Tibial artery (tissue), 4 donors: ENCODE data around the gene ADAM22.

Source experiments
- DNase-seq, 2 donors: peaks; one replicate each; pipeline ENCODE4 v3.0.0-alpha.2; 2019
- H3K27ac ChIP-seq, 2 donors: fragments of 200-600 bp; sonication (generic) in 1 of 2; 1 replicate in 1 of 2; 2 replicates in 1 of 2; pipeline ENCODE4 v1.5.1; 2018 to 2019; ENCODE audit warnings: mild to moderate bottlenecking in 1 of 2
- H3K27me3 ChIP-seq, 2 donors: fragments of 200-600 bp; sonication (generic) in 1 of 2; one replicate each; pipeline versions ENCODE4 v1.5.1 to v1.6.0; 2016 to 2019
- H3K36me3 ChIP-seq, 3 donors: fragments of 200-600 bp; sonication (generic) in 2 of 3; one replicate each; pipeline ENCODE4 v1.5.1; 2016 to 2019; ENCODE audit warnings: mild to moderate bottlenecking in 2 of 3
- H3K4me1 ChIP-seq, 4 donors: fragments of 200-600 bp; sonication (generic) in 2 of 4; 1 replicate in 3 of 4; 2 replicates in 1 of 4; pipeline ENCODE4 v1.5.1; 2016 to 2019
- H3K4me3 ChIP-seq, 2 donors: fragments of 200-600 bp; sonication (generic) in 1 of 2; 1 replicate in 1 of 2; 2 replicates in 1 of 2; pipeline ENCODE4 v1.5.1; 2018 to 2019; ENCODE audit warnings: mild to moderate bottlenecking in 2 of 2
- H3K9me3 ChIP-seq, 3 donors: fragments of 200-600 bp; sonication (generic) in 1 of 3; one replicate each; pipeline ENCODE4 v1.5.1; 2016 to 2019
- intact Hi-C: fragments of 100-400 bp; cut with DNase I; formaldehyde crosslinking; loops from one replicate; pipeline ENCODE4 v1.15.0; 2023; ENCODE audit warnings: low total_unique reads
- TF ChIP-seq, protein P1 (sequence below), 2 experiments: fragments of 200-600 bp in 1 of 2; fragments of 450-650 bp in 1 of 2; IDR thresholded peaks; one replicate each; pipeline ENCODE4 v1.5.1; 2017 to 2019; ENCODE audit warnings: antibody characterized with exemption in 2 of 2, mild to moderate bottlenecking in 1 of 2, moderate library complexity in 1 of 2

The ADAM22 gene

GRCh38 chr7:88172842-88173241 is 238.8 kb downstream of the ADAM22 start:
- TF ChIP-seq, protein P1, sequence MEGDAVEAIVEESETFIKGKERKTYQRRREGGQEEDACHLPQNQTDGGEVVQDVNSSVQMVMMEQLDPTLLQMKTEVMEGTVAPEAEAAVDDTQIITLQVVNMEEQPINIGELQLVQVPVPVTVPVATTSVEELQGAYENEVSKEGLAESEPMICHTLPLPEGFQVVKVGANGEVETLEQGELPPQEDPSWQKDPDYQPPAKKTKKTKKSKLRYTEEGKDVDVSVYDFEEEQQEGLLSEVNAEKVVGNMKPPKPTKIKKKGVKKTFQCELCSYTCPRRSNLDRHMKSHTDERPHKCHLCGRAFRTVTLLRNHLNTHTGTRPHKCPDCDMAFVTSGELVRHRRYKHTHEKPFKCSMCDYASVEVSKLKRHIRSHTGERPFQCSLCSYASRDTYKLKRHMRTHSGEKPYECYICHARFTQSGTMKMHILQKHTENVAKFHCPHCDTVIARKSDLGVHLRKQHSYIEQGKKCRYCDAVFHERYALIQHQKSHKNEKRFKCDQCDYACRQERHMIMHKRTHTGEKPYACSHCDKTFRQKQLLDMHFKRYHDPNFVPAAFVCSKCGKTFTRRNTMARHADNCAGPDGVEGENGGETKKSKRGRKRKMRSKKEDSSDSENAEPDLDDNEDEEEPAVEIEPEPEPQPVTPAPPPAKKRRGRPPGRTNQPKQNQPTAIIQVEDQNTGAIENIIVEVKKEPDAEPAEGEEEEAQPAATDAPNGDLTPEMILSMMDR (IDR thresholded peaks at IDR 0.05): no peak
- Histone ChIP-seq H3K4me1 (no peaks in the 10 kb centered on the region), H3K36me3 (no peaks in the 10 kb centered on the region), H3K27me3 (no peaks in the 10 kb centered on the region), H3K9me3 (no peaks in the 10 kb centered on the region), H3K4me3 (no peak overlapping the region), H3K27ac (no peak overlapping the region)
- DNase-seq: no peak
- intact Hi-C loops: no loop called here

DNA sequence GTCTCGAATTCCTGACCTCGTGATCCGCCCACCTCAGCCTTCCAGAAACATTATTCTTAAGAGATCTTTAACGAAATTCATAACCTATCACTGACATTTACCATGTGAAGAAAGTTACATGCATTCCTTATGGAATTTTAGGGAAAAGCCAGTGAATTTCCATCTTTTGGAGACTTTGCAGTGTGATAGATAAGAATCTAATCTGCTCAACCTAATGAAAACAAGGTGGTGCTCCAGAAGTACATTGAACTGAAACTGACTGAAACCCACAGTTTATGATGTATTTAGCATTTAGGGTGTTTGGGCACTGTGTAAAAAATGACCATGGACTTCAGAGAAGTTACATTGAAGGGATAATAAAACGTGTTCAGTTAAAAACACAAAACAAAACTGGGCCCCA is 242.1 kb downstream of the ADAM22 start:
- intact Hi-C loops: no loop called here
- Histone ChIP-seq H3K36me3 (no peaks in the 10 kb centered on the region), H3K27me3 (no peaks in the 10 kb centered on the region), H3K27ac (no peak overlapping the region), H3K4me1 (no peaks in the 10 kb centered on the region), H3K9me3 (no peaks in the 10 kb centered on the region), H3K4me3 (no peak overlapping the region)
- TF ChIP-seq, protein P1 (IDR thresholded peaks at IDR 0.05): no peak
- DNase-seq: no peak

DNA sequence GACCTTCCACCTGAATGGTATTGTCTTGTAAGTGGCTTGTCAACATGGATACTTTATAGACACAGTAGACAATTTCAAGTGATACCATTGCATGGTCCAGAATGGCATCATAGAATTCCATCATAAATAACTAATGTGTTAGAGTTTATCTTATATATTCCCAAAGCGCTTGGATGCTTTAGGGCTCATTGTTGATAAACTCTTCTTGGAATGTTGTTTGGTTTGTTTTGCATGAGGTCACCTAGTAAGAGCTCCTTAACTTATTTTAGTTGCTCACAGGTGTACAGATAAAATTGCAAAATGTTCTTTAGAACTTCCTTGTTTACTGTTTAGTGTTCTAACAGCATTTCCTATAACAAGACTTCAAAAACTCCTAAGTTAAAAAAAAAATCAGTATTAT is 249.0 kb downstream of the ADAM22 start:
- TF ChIP-seq, protein P1 (IDR thresholded peaks at IDR 0.05): no peak
- no peak for DNase-seq
- Histone ChIP-seq H3K27me3 (no peaks in the 10 kb centered on the region), H3K36me3 (no peaks in the 10 kb centered on the region), H3K27ac (no peak overlapping the region), H3K4me3 (no peak overlapping the region), H3K4me1 (peaks cover 0 to 4% (median 0%) of the 10 kb centered on the region in 4 donors), H3K9me3 (no peaks in the 10 kb centered on the region)
- intact Hi-C loops: no loop called here

- Histone ChIP-seq H3K36me3 (no peaks in the 10 kb centered on the region), H3K4me3 (no peak overlapping the region), H3K27ac (no peak overlapping the region), H3K9me3 (no peaks in the 10 kb centered on the region), H3K4me1 (peaks cover 0 to 4% (median 0%) of the 10 kb centered on the region in 4 donors), H3K27me3 (no peaks in the 10 kb centered on the region)
- TF ChIP-seq, protein P1 (IDR thresholded peaks at IDR 0.05): no peak
- intact Hi-C loops: no loop called here
- no peak for DNase-seq
Observed at GRCh38 chr7:88184848-88185304, 250.8 kb downstream of the ADAM22 start.

DNA sequence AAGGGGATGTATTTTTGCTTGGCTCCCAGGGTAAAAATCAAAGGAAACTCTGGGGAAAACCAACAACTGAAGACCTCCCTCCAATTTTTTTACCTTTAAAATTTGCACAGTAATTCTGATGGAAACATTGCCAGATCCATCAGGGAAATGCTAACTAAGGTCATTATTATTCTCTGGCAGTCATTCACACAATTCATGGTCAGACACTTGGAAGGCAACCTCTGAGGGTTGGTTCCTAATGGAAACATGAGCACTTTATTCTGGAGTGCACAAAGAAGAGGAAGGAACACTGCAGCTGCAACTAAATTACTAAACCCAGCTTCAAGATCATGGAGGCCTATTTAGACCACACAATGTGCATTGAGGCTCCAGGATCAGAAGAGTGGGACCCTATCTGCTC is 251.6 kb downstream of the ADAM22 start:
- Histone ChIP-seq H3K27ac (no peak overlapping the region), H3K4me3 (no peak overlapping the region), H3K4me1 (peaks cover 0 to 4% (median 0%) of the 10 kb centered on the region in 4 donors), H3K9me3 (no peaks in the 10 kb centered on the region), H3K36me3 (no peaks in the 10 kb centered on the region), H3K27me3 (no peaks in the 10 kb centered on the region)
- TF ChIP-seq, protein P1 (IDR thresholded peaks at IDR 0.05): no peak
- no peak for DNase-seq
- intact Hi-C loops: no loop called here

DNA sequence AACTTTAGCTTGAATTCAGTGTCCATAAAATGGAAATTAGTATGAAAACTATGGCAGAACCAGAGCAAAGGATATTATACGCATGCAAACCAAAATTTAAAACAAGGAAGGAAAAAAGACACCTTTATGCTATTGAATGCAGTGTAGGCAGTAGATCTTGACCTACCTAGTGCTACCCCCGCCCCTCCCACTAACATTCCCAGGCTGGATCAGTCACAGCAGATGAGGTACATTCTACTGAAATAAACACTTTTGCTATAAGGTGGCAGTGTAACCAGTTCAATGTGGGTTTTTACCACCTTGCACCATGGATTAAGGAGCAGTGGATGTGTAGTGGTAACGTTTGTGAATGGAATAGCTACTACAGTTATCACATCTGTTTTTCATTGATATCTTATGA is 257.9 kb downstream of the ADAM22 start:
- no peaks in the 10 kb centered on the region for H3K27me3 ChIP-seq
- TF ChIP-seq, protein P1 (IDR thresholded peaks at IDR 0.05): no peak
- DNase-seq: no peak
- intact Hi-C loops: no loop called here
- no peak overlapping the region for H3K27ac ChIP-seq
- no peak overlapping the region for H3K4me3 ChIP-seq
- no peaks in the 10 kb centered on the region for H3K4me1 ChIP-seq
- no peaks in the 10 kb centered on the region for H3K36me3 ChIP-seq
- no peaks in the 10 kb centered on the region for H3K9me3 ChIP-seq
